ENCODE data around the gene NR1D1.
A peak's percentile ranks its signal among the peaks of the same experiment; 100 is the strongest.

The NR1D1 gene

DNA sequence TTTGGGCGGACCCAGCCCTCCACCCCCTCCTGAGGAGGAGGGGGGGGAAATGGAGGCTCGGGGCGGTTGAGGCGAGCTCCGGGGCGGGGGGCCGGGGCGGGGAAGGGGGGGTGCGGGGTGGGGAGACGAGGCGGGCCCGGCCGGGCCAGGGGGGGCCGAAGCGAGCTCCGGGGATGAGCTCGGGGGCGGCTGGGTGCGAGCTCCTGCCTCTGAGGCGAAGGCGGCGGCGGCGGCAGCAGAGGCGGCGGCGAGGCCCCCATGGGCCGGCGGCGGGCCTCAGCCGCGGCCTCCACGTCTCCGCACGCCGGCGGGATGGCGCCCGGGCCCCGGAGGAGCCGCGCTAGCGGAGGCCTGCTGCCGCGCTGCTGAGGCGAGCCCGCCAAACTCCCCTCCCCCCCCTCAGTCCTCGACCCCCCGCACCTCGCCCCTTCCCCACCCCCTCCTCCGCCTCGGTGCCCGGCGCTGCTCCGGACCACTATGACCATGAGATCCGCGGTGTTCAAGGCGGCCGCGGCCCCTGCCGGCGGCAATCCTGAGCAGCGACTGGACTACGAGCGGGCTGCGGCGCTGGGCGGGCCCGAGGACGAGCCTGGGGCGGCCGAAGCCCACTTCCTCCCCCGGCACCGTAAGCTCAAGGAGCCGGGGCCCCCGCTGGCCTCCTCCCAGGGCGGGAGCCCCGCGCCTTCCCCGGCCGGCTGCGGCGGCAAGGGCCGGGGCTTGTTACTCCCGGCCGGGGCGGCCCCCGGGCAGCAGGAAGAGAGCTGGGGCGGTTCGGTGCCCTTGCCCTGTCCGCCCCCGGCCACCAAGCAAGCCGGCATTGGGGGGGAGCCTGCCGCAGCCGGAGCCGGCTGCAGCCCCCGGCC, 22.0 kb upstream of the NR1D1 start:
- Histone ChIP-seq H3K9ac (ENCODE audit: low read length) (peak overlapping the region; percentile 80), H3K4me3 (ENCODE audit: low read length) (peak overlapping the region; percentile 72), H3K36me3 (ENCODE audit: control insufficient read depth, insufficient read depth, low read length) (peaks cover 5% of the 10 kb centered on the region), H3K9me3 (ENCODE audit: control insufficient read depth, low read length) (no peaks in the 10 kb centered on the region), H3K27me3 (ENCODE audit: control insufficient read depth, insufficient read depth, low read length) (no peaks in the 10 kb centered on the region), H3K4me1 (ENCODE audit: control insufficient read depth, insufficient read depth, low read length) (peaks cover 3% of the 10 kb centered on the region)

DNA sequence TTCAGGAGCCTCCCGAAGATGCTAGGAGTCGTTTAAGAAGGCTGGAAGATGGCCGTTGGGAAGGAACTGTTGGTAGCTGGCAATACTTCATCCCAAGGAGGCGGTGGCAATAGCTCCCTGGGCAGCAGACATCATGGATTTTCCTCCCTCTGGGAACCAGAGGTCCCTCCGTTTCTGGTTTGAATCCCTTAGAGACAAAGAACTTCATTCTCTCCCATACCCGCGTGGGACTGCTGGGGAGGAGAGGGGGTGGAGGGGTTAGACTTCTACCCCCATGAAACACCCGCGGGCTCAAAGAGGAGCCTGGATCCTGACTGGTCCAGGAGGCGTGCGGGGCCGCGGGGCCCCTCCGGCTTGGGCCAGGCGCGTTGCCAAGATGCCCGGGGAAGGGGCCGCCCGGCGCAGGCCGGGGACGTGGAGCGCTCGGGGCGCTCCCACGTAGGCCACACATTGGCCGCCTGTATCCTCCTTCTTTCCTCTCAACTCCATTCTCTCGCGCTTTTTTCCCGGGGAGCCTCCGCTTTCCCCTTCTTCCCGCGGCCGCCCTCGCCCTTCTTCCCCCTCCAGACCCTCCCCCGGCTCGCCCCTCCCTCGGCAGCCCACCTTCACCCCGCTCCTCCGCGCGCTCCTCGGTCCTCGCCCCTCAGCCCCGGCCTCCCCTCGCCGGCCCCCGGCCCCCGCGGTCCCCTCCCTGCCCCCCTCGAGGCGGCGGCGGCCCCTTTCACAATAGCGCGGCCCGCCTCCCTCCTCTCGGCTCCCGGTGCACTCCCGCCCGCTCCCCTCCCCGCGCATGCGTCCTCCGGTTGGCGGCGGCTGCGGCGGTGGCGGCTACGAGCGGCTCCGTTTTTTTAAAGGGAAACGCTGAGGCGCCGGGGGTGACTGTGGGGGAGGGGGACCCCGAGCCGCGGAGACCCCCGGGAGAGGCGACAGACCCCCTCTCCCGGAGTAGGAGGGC, 21.1 kb upstream of the NR1D1 start, which contains the start of gene MSL1:
Gene MSL1, plus strand, starts transcription at position 791 of the 955 bp plus-strand sequence. CDS start 642 bp downstream, outside the sequence.
- Histone ChIP-seq H3K4me3 (ENCODE audit: low read length) (peak within 1 kb of the TSS; percentile 72), H3K4me1 (ENCODE audit: control insufficient read depth, insufficient read depth, low read length) (peaks cover 3% of the 10 kb centered on the region), H3K27me3 (ENCODE audit: control insufficient read depth, insufficient read depth, low read length) (no peaks in the 10 kb centered on the region), H3K9me3 (ENCODE audit: control insufficient read depth, low read length) (no peaks in the 10 kb centered on the region), H3K36me3 (ENCODE audit: control insufficient read depth, insufficient read depth, low read length) (peaks cover 5% of the 10 kb centered on the region), H3K9ac (ENCODE audit: low read length) (peak within 1 kb of the TSS; percentile 80)

DNA sequence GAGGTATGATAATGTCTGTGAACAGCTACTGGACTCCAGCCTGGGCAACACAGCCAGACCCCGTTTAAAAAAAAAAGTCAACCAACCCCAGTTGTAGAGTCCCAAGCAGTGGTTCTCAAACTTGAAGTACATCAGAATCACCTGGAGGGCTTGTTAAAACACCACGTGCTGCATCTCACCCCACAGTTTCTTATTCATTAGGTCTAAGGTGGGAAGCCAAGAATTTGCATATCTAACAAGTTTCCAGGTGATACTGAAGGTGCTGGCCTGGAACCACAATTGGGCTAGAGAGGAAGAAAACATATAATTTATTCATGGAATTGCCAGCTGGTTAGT, 14.7 kb upstream of the NR1D1 start:
- Histone ChIP-seq H3K36me3 (ENCODE audit: control insufficient read depth, insufficient read depth, low read length) (no peaks in the 10 kb centered on the region), H3K4me1 (ENCODE audit: control insufficient read depth, insufficient read depth, low read length) (peaks cover 40% of the 10 kb centered on the region), H3K9ac (ENCODE audit: low read length) (no peak overlapping the region), H3K9me3 (ENCODE audit: control insufficient read depth, low read length) (no peaks in the 10 kb centered on the region), H3K27me3 (ENCODE audit: control insufficient read depth, insufficient read depth, low read length) (no peaks in the 10 kb centered on the region), H3K4me3 (ENCODE audit: low read length) (no peak overlapping the region)

DNA sequence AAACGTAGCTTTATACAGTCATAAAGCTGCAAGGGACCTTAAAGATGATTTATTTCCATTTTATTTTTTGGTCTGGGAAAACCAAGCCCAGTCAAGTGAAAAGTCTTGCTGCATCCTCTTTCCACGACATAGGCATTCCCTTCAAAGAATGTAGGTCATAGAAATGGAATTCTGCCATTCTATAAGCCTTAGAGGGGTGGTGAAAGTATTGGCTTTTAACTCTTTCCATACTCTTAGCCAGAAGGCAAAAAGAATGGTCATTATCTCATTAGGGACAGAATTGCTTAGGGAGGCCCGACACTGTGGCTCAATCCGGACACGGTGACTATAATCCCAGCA, 13.5 kb upstream of the NR1D1 start:
- Histone ChIP-seq H3K9me3 (ENCODE audit: control insufficient read depth, low read length) (no peaks in the 10 kb centered on the region), H3K4me1 (ENCODE audit: control insufficient read depth, insufficient read depth, low read length) (peaks cover 52% of the 10 kb centered on the region), H3K4me3 (ENCODE audit: low read length) (peak overlapping the region; percentile 52), H3K36me3 (ENCODE audit: control insufficient read depth, insufficient read depth, low read length) (peaks cover 4% of the 10 kb centered on the region), H3K9ac (ENCODE audit: low read length) (peak overlapping the region; percentile 69), H3K27me3 (ENCODE audit: control insufficient read depth, insufficient read depth, low read length) (no peaks in the 10 kb centered on the region)

DNA sequence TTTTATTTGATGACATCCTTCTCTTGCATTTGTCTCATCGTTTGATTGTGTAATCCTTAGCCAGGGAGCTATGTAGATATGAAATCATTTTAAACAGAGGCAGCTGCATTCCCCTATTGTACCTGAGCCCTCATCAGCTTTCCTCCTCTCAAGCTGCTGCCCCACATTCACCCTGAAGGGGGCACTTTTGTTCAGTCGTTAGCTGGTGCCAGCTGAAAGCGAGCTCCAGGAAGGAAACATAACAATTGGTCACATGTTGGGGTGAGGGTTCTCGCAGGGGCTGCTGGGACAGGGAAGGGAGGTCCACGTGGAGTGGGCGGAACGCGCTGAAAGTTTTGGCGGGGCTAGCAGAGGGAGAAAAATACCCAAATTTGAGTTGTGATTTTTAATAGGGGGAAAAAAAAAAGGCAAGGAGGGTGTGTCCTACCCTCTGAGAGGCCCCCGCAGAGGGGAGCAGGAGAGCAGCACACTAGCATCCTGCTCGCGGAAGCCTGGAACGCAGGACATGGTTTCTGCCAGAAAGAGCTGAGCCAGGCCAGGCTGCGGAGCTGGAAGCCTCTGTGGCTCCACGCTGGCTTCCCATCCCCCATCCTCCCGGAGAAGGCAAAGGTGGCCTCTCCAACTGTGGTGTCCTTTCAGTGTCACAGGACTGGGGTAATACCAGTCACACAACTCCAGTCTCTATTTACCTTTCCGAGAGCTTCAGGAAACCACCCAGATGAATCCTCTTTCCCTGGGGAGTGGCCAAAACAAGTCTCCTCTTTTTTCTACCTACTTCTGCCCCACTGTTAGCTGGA, 12.9 kb upstream of the NR1D1 start:
- no peaks in the 10 kb centered on the region for H3K27me3 ChIP-seq (ENCODE audit: control insufficient read depth, insufficient read depth, low read length)
- peaks cover 4% of the 10 kb centered on the region for H3K36me3 ChIP-seq (ENCODE audit: control insufficient read depth, insufficient read depth, low read length)
- H3K4me1 ChIP-seq (ENCODE audit: control insufficient read depth, insufficient read depth, low read length): peaks cover 58% of the 10 kb centered on the region
- peak overlapping the region; percentile 52 for H3K4me3 ChIP-seq (ENCODE audit: low read length)
- peak overlapping the region; percentile 69 for H3K9ac ChIP-seq (ENCODE audit: low read length)
- no peaks in the 10 kb centered on the region for H3K9me3 ChIP-seq (ENCODE audit: control insufficient read depth, low read length)

DNA sequence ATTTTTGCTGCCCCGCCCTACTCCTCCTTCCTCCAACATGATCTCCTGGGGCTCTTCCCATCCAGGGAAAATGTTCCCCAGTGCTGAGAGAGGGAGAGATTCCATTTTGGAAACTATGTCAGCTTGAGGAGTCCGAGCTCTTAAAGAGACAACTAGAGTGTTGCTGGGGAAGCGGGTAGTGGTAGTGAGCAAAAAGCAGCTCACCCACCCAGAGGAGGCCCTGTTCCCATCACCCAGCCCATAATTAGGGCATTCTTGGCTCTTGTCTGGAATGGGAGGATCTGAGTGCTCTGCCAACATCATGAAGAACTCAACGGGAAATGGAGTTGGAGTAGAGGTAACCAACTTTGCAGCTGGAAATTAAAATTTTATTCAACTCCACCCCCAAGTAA, 12.3 kb upstream of the NR1D1 start:
- no peaks in the 10 kb centered on the region for H3K27me3 ChIP-seq (ENCODE audit: control insufficient read depth, insufficient read depth, low read length)
- no peak overlapping the region for H3K4me3 ChIP-seq (ENCODE audit: low read length)
- H3K9me3 ChIP-seq (ENCODE audit: control insufficient read depth, low read length): no peaks in the 10 kb centered on the region
- H3K4me1 ChIP-seq (ENCODE audit: control insufficient read depth, insufficient read depth, low read length): peaks cover 63% of the 10 kb centered on the region
- peaks cover 4% of the 10 kb centered on the region for H3K36me3 ChIP-seq (ENCODE audit: control insufficient read depth, insufficient read depth, low read length)
- peak overlapping the region; percentile 52 for H3K9ac ChIP-seq (ENCODE audit: low read length)

DNA sequence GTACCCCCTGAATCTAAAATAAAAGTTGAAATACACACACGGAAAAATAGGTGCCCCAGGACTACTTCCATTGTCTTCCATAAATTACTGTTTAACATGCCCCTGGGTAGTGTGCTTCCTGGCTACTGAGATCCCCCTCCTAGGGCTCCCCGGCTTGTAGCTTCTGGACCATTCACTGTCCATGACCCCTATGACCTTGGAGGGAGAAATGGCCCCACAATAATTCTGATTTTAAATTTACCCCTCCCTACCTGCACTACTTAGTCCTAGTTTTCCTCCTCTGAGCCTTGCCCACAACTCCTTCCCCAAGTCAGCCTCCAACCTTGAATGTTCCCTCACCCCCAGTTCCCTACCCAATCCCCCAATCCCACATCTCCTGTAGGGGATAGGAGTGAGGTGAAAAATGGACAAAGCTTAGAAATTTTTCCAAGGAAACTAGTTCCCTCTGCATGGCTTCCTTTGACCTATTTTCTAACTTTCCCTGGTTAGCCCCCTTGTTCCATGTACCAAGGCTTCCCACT, 11.9 kb upstream of the NR1D1 start:
- H3K36me3 ChIP-seq (ENCODE audit: control insufficient read depth, insufficient read depth, low read length): peaks cover 4% of the 10 kb centered on the region
- H3K4me3 ChIP-seq (ENCODE audit: low read length): no peak overlapping the region
- peaks cover 68% of the 10 kb centered on the region for H3K4me1 ChIP-seq (ENCODE audit: control insufficient read depth, insufficient read depth, low read length)
- no peaks in the 10 kb centered on the region for H3K9me3 ChIP-seq (ENCODE audit: control insufficient read depth, low read length)
- peak overlapping the region; percentile 52 for H3K9ac ChIP-seq (ENCODE audit: low read length)
- no peaks in the 10 kb centered on the region for H3K27me3 ChIP-seq (ENCODE audit: control insufficient read depth, insufficient read depth, low read length)

DNA sequence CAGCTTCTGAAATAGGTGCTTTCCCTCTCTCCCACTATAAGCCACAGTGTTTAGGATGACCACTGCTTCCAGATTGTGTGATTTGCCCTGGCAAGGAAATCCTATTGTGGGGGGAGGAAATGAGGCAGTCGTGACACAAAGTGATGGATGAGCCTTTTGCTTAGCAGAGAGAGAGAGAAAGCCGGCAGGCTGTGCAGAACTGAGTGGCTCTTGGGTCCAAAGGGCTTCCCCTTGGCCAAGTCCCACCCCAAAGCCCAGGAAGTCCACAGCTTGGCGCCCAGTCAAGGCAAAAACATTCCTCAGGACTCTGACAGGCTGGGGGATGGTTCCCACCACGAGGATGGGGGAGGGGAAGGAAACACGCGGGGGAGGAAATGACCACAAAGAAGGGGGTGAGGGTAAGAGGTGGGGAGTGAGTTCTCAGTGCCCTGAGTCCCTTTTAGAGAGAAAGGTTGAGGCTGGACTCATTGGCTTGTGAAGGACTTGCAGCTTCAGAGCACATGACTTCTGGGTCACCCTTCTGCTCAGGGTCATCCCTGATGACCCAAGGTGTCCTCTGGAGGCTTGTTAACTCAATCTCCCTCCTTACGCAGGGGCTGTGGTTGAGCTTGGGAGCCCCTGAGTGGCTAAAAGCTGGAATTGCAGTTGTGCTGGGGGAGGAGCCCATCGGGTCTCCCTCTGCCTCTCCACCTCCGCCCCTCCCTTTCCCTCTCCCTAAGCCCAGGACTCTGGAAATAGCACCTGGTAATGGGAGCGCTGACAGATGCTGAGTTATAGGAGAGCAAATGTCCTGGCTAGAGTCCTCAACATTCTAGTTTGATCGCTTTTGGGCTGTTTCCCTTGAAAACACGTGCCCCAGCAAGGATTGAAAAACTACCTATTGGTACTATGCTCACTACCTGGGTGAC, 11.1 kb upstream of the NR1D1 start:
- Histone ChIP-seq H3K4me3 (ENCODE audit: low read length) (no peak overlapping the region), H3K9me3 (ENCODE audit: control insufficient read depth, low read length) (no peaks in the 10 kb centered on the region), H3K4me1 (ENCODE audit: control insufficient read depth, insufficient read depth, low read length) (peaks cover 72% of the 10 kb centered on the region), H3K27me3 (ENCODE audit: control insufficient read depth, insufficient read depth, low read length) (no peaks in the 10 kb centered on the region), H3K36me3 (ENCODE audit: control insufficient read depth, insufficient read depth, low read length) (peaks cover 4% of the 10 kb centered on the region), H3K9ac (ENCODE audit: low read length) (peak overlapping the region; percentile 31)

DNA sequence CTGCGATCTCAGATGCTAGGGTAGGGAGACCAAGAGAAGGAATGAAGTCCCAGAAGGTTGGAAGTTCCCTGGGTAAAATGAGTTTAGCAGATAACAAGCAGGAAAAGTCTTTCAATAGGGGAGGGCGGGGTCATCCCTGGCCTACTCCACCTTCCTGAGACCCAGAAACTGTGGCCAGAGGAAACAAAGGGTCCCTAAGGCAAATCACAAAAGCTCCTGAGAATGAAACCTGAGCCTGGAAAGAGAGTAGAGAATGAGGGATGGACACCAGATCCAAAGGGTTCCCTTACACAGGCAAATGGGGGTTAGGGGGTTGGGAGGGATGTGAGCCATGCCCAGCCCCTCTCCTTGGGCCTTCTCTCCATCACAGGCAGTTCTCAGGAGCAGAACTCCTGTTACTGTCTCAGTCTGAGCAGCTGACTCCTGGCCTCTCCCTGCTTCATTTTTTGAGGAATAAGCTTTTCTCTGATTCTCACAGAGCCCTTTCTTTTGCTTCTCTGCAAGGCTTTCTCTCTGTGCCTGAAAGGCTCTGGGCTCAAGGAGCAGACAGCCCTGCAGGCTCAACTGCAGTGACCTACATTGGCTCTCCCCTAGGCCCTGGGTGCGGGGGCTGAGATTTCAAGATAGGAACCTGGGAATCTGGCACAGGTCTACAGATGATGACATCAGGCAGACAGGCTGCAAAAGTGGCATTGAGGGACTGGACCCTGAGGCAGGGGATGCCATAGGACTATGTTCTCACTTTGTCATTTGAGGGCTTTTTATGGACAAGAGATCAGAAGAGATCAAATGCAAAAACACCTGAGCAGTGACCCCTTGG, 9.8 kb upstream of the NR1D1 start:
- Histone ChIP-seq H3K36me3 (ENCODE audit: control insufficient read depth, insufficient read depth, low read length) (peaks cover 4% of the 10 kb centered on the region), H3K4me3 (ENCODE audit: low read length) (no peak overlapping the region), H3K9ac (ENCODE audit: low read length) (peak overlapping the region; percentile 31), H3K4me1 (ENCODE audit: control insufficient read depth, insufficient read depth, low read length) (peaks cover 84% of the 10 kb centered on the region), H3K9me3 (ENCODE audit: control insufficient read depth, low read length) (no peaks in the 10 kb centered on the region), H3K27me3 (ENCODE audit: control insufficient read depth, insufficient read depth, low read length) (no peaks in the 10 kb centered on the region)

DNA sequence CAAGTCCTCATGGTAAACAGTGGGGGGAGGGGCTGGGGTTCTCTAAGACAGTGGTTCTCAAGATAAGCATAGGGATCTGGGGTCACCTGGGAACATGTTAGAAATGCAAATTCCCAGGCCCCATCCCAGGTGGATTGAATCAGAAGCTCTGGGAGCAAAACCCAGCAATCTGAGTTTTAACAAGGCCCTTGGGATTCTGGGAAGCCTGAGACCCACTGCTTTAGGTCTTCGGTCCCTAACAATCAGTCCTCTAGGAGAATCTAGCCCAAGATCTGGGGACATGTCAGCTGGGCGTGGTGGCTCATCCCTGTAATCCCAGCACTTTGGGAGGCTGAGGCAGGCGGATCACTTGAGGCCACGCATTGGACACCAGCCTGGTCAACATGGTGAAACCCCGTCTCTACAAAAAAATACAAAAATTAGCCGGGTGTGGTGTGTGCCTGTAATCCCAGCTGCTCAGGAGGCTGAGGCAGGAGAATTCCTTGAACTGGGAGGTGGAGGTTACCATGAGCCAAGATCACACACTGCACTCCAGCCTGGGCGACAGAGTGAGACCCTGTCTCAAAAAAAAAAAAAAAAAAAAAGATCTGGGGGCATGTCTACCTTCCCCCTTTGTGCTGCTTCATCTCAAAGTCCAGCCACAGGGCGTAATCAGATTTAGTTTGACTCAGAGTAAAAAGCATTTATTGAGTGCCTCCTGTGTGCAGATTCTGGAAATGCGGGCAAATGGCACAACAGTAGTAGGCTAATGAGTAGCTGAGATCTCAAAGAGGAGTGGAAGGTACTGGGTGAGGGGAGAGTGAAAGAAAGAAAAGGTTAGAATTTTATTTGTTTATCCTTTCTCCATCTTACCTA, 8.8 kb upstream of the NR1D1 start:
- H3K9me3 ChIP-seq (ENCODE audit: control insufficient read depth, low read length): no peaks in the 10 kb centered on the region
- no peak overlapping the region for H3K4me3 ChIP-seq (ENCODE audit: low read length)
- peaks cover 95% of the 10 kb centered on the region for H3K4me1 ChIP-seq (ENCODE audit: control insufficient read depth, insufficient read depth, low read length)
- H3K36me3 ChIP-seq (ENCODE audit: control insufficient read depth, insufficient read depth, low read length): peaks cover 4% of the 10 kb centered on the region
- H3K9ac ChIP-seq (ENCODE audit: low read length): peak overlapping the region; percentile 56
- no peaks in the 10 kb centered on the region for H3K27me3 ChIP-seq (ENCODE audit: control insufficient read depth, insufficient read depth, low read length)
